ENCODE measurements around the gene LRRC4C.

Gene LRRC4C

DNA sequence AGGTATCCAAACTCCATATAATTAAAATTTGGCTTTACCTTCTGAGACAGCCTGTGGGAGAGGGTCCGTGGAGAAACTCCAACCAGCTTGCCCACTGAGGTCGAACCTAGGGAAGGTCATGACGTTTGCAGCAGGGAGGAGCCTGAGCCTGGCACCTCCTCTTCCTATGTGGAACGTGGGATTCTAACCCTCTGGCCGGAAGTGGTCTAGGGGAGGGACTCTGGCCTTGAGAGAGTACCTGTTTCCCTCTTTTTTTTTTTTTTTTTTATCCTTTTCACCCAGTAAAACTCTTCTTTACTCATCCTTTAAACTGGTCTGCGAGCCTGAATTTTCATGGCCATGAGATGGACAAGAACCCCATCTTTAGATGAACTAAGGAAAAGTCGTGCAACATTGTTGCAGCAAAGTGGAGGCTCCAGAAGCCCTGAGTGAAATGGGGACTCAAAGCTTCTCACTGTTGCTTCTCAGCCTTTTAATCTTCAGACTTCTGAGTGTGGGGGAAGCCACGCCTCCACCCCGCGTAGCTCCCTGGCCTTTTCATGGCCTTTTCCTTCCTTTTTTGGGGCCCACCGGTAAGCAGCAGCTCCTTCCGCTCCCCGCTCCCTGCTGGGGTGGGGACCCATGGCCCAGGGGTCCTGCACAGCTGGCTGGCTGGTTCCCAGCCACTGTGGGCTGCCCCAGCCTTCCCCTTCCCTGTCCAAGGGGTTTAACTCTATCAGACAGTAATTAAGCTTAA lies 1359.9 kb downstream of the LRRC4C start:
- no peak for DNase-seq (ENCODE audit: low read depth)

- DNase-seq (ENCODE audit: low read depth), result no peak
Observed at GRCh38 chr11:40095446-40095845, 1364.0 kb downstream of the LRRC4C start.

DNA sequence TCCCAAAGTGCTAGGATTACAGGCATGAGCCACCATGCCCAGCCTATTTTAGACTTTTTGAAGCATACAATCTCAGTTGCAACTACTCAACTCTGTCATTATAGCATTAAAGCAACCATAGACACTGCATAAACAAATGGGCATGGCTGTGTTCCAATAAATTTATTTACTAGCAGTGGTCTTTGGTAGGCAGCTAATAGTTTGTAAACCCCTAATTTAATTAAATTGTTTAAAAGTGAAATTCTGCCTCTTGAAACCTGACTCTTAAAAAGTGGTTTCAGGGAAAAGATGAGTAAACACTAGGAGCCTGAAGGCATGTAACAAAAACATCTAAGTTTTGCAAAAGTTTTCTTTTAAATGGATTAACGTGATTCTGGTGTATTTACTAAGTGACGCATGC lies 1364.5 kb downstream of the LRRC4C start:
- no peak for DNase-seq (ENCODE audit: low read depth)

DNA sequence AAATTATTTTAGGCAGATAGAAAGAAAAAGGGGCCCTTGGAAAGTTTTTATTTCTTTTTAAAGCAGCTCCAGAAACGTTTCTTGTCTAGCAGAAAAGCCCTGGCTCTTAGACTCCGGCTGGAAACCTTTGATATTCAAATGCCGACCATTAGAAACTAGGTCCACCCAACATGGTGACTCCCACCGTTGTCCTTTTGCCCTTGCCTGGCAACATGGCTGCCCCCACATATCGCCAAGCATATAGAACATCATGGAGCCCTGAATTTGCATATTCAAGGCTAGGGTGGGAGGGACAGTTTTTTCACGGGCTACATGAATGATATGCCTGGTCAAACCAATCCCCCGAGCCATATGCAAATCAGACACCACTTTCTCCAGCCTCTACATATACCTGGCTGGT lies 1379.0 kb downstream of the LRRC4C start:
- no peak for DNase-seq (ENCODE audit: low read depth)

Data from GM04504 (cell line).